HEK293 (cell line): ENCODE data around the gene ZNF423.

ENCODE experiments used
- CTCF ChIA-PET: fragments of 350-600 bp; formaldehyde crosslinking; extraction: SDS; loops from one replicate; lab custom pipeline; 2021; ENCODE audit warnings: antibody characterized with exemption; lab: Yijun Ruan, JAX
- POLR2A ChIA-PET: fragments of 300-600 bp; formaldehyde crosslinking; extraction: SDS; loops from one replicate; lab custom pipeline; 2020; ENCODE audit warnings: antibody characterized with exemption, inconsistent platforms; lab: Yijun Ruan, JAX
- H3K27ac ChIP-seq: fragments of 200-500 bp; sonication (Bioruptor generic); 2 replicates; pipeline ENCODE4 v1.5.1; 2014; ENCODE audit warnings: low read depth, low read length, control low read depth, inconsistent platforms; ENCODE audit errors: extremely low read depth
- H3K36me3 ChIP-seq, 2 experiments: fragments of 200-500 bp in 1 of 2; sonication (Bioruptor generic) in 1 of 2; 1 replicate in 1 of 2; 2 replicates in 1 of 2; pipeline ENCODE4 v1.5.1; 2014 to 2017; ENCODE audit warnings: inconsistent platforms in 2 of 2, low read length in 2 of 2; ENCODE audit not compliant: control insufficient read depth in 2 of 2, insufficient read depth in 1 of 2
- H3K4me1 ChIP-seq: fragments of 200-500 bp; sonication (Bioruptor generic); 2 replicates; pipeline ENCODE4 v1.5.1; 2014; ENCODE audit warnings: mild to moderate bottlenecking, low read length, inconsistent platforms; ENCODE audit not compliant: control insufficient read depth, insufficient read depth
- H3K4me3 ChIP-seq: 2 replicates; pipeline ENCODE4 v1.5.1; 2011; ENCODE audit warnings: low read depth, mild to moderate bottlenecking, control low read depth, low read length, moderate library complexity
- H3K9me3 ChIP-seq: fragments of 200-500 bp; sonication (Bioruptor generic); 2 replicates; pipeline ENCODE4 v1.5.1; 2014; ENCODE audit warnings: low read depth, low read length, inconsistent platforms; ENCODE audit not compliant: control insufficient read depth, insufficient read depth
- GLIS1 ChIP-seq: fragments of 450-650 bp; formaldehyde crosslinking; IDR thresholded peaks from 2 replicates; pipeline ENCODE4 v1.5.1; 2016; ENCODE audit warnings: missing biosample characterization, missing genetic modification characterization
- HOXD13 ChIP-seq: sonication (generic); formaldehyde crosslinking; IDR thresholded peaks from 2 replicates; pipeline ENCODE4 v1.8.0; 2022; ENCODE audit warnings: missing genetic modification reagents, borderline replicate concordance
- KLF1 ChIP-seq: fragments of 450-650 bp; formaldehyde crosslinking; IDR thresholded peaks from 2 replicates; pipeline ENCODE4 v1.5.1; 2016; ENCODE audit warnings: missing biosample characterization, missing genetic modification characterization
- SCRT2 ChIP-seq: fragments of 450-650 bp; formaldehyde crosslinking; IDR thresholded peaks from 2 replicates; pipeline ENCODE4 v1.5.1; 2016; ENCODE audit warnings: missing biosample characterization, missing genetic modification characterization
- SP2 ChIP-seq: fragments of 450-650 bp; formaldehyde crosslinking; IDR thresholded peaks from 2 replicates; pipeline ENCODE4 v1.5.1; 2016; ENCODE audit warnings: missing biosample characterization, missing genetic modification characterization
- ZBTB17 ChIP-seq: fragments of 450-650 bp; formaldehyde crosslinking; IDR thresholded peaks from 2 replicates; pipeline ENCODE4 v1.5.1; 2016; ENCODE audit warnings: missing biosample characterization, missing genetic modification characterization
- ZBTB48 ChIP-seq: fragments of 450-650 bp; formaldehyde crosslinking; IDR thresholded peaks from 2 replicates; pipeline ENCODE4 v1.5.1; 2016; ENCODE audit warnings: missing biosample characterization, missing genetic modification characterization
- ZFP41 ChIP-seq: fragments of 450-650 bp; formaldehyde crosslinking; IDR thresholded peaks from 2 replicates; pipeline ENCODE4 v1.5.1; 2016; ENCODE audit warnings: missing biosample characterization, missing genetic modification characterization, borderline replicate concordance
- ZNF19 ChIP-seq: fragments of 450-650 bp; formaldehyde crosslinking; IDR thresholded peaks from 2 replicates; pipeline ENCODE4; 2016; ENCODE audit warnings: missing biosample characterization, missing genetic modification characterization, low read depth
- ZNF416 ChIP-seq: fragments of 450-650 bp; formaldehyde crosslinking; IDR thresholded peaks from 2 replicates; pipeline ENCODE4 v1.5.1; 2016; ENCODE audit warnings: missing biosample characterization, missing genetic modification characterization
- ZNF433 ChIP-seq: fragments of 450-650 bp; formaldehyde crosslinking; IDR thresholded peaks from 2 replicates; pipeline ENCODE4 v1.5.1; 2016; ENCODE audit warnings: missing biosample characterization, missing genetic modification characterization, low read depth
- ZNF501 ChIP-seq: fragments of 450-650 bp; formaldehyde crosslinking; IDR thresholded peaks from 2 replicates; pipeline ENCODE4 v1.5.1; 2016; ENCODE audit warnings: missing biosample characterization, missing genetic modification characterization
- ZNF514 ChIP-seq: fragments of 450-650 bp; formaldehyde crosslinking; IDR thresholded peaks from 2 replicates; pipeline ENCODE4 v1.5.1; 2016; ENCODE audit warnings: missing biosample characterization, missing genetic modification characterization
- ZNF623 ChIP-seq: fragments of 450-650 bp; formaldehyde crosslinking; IDR thresholded peaks from 2 replicates; pipeline ENCODE4 v1.5.1; 2016; ENCODE audit warnings: missing biosample characterization, missing genetic modification characterization
- ZNF654 ChIP-seq: fragments of 450-650 bp; formaldehyde crosslinking; IDR thresholded peaks from 2 replicates; pipeline ENCODE4 v1.5.1; 2016; ENCODE audit warnings: low read depth, missing biosample characterization, missing genetic modification characterization
- TF ChIP-seq, protein P1 (sequence below): fragments of 450-650 bp; formaldehyde crosslinking; IDR thresholded peaks from 2 replicates; pipeline ENCODE4 v1.5.0; 2017; ENCODE audit warnings: missing biosample characterization, missing genetic modification characterization, borderline replicate concordance
- TF ChIP-seq, protein P2 (sequence below): fragments of 450-650 bp; formaldehyde crosslinking; IDR thresholded peaks from 2 replicates; pipeline ENCODE4 v1.5.1; 2016; ENCODE audit warnings: missing biosample characterization, missing genetic modification characterization, borderline replicate concordance
- TF ChIP-seq, protein P3 (sequence below): fragments of 450-650 bp; formaldehyde crosslinking; IDR thresholded peaks from 2 replicates; pipeline ENCODE4 v1.5.1; 2016; ENCODE audit warnings: missing biosample characterization, missing genetic modification characterization, low read depth

Gene ZNF423

GRCh38 chr16:49600976-49601375, 254.9 kb downstream of the ZNF423 start:
- H3K4me3 ChIP-seq = no peak overlapping the region
- ChIA-PET CTCF (no interaction called here), POLR2A (no interaction called here)
- H3K4me1 ChIP-seq = no peaks in the 10 kb centered on the region
- H3K36me3 ChIP-seq = no peaks in the 10 kb centered on the region
- no peaks in the 10 kb centered on the region for H3K9me3 ChIP-seq
- TF ChIP-seq GLIS1 = no peak
- no peak overlapping the region for H3K27ac ChIP-seq

GRCh38 chr16:49600536-49600935, 255.4 kb downstream of the ZNF423 start:
- Histone ChIP-seq H3K4me3 (no peak overlapping the region), H3K27ac (no peak overlapping the region), H3K9me3 (no peaks in the 10 kb centered on the region), H3K36me3 (no peaks in the 10 kb centered on the region), H3K4me1 (no peaks in the 10 kb centered on the region)
- ChIA-PET CTCF (no interaction called here), POLR2A (no interaction called here)
- TF ChIP-seq ZFP41 (no peak), HOXD13 (CRISPR knock-in tag) (no peak), SCRT2 (no peak), SP2 (tag by site-specific recombination) (no peak), ZNF623 (tag by site-specific recombination) (no peak), ZNF433 (tag by site-specific recombination) (no peak), KLF1 (no peak), ZNF514 (no peak), ZBTB17 (tag by site-specific recombination) (no peak), ZBTB48 (tag by site-specific recombination) (no peak), ZNF654 (tag by site-specific recombination) (no peak), ZNF416 (tag by site-specific recombination) (no peak), ZNF19 (tag by site-specific recombination) (no peak), ZNF501 (no peak)
- TF ChIP-seq, protein P1, sequence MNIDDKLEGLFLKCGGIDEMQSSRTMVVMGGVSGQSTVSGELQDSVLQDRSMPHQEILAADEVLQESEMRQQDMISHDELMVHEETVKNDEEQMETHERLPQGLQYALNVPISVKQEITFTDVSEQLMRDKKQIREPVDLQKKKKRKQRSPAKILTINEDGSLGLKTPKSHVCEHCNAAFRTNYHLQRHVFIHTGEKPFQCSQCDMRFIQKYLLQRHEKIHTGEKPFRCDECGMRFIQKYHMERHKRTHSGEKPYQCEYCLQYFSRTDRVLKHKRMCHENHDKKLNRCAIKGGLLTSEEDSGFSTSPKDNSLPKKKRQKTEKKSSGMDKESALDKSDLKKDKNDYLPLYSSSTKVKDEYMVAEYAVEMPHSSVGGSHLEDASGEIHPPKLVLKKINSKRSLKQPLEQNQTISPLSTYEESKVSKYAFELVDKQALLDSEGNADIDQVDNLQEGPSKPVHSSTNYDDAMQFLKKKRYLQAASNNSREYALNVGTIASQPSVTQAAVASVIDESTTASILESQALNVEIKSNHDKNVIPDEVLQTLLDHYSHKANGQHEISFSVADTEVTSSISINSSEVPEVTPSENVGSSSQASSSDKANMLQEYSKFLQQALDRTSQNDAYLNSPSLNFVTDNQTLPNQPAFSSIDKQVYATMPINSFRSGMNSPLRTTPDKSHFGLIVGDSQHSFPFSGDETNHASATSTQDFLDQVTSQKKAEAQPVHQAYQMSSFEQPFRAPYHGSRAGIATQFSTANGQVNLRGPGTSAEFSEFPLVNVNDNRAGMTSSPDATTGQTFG (tag by site-specific recombination) = no peak
- TF ChIP-seq, protein P2, sequence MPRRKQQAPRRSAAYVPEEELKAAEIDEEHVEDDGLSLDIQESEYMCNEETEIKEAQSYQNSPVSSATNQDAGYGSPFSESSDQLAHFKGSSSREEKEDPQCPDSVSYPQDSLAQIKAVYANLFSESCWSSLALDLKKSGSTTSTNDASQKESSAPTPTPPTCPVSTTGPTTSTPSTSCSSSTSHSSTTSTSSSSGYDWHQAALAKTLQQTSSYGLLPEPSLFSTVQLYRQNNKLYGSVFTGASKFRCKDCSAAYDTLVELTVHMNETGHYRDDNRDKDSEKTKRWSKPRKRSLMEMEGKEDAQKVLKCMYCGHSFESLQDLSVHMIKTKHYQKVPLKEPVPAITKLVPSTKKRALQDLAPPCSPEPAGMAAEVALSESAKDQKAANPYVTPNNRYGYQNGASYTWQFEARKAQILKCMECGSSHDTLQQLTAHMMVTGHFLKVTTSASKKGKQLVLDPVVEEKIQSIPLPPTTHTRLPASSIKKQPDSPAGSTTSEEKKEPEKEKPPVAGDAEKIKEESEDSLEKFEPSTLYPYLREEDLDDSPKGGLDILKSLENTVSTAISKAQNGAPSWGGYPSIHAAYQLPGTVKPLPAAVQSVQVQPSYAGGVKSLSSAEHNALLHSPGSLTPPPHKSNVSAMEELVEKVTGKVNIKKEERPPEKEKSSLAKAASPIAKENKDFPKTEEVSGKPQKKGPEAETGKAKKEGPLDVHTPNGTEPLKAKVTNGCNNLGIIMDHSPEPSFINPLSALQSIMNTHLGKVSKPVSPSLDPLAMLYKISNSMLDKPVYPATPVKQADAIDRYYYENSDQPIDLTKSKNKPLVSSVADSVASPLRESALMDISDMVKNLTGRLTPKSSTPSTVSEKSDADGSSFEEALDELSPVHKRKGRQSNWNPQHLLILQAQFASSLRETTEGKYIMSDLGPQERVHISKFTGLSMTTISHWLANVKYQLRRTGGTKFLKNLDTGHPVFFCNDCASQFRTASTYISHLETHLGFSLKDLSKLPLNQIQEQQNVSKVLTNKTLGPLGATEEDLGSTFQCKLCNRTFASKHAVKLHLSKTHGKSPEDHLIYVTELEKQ = no peak
- TF ChIP-seq, protein P3, sequence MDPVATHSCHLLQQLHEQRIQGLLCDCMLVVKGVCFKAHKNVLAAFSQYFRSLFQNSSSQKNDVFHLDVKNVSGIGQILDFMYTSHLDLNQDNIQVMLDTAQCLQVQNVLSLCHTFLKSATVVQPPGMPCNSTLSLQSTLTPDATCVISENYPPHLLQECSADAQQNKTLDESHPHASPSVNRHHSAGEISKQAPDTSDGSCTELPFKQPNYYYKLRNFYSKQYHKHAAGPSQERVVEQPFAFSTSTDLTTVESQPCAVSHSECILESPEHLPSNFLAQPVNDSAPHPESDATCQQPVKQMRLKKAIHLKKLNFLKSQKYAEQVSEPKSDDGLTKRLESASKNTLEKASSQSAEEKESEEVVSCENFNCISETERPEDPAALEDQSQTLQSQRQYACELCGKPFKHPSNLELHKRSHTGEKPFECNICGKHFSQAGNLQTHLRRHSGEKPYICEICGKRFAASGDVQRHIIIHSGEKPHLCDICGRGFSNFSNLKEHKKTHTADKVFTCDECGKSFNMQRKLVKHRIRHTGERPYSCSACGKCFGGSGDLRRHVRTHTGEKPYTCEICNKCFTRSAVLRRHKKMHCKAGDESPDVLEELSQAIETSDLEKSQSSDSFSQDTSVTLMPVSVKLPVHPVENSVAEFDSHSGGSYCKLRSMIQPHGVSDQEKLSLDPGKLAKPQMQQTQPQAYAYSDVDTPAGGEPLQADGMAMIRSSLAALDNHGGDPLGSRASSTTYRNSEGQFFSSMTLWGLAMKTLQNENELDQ (tag by site-specific recombination) = no peak
